Neural progenitor cell (in vitro differentiated cells): ENCODE measurements around the gene DNAI4. TPM values are rescaled to one million over a fixed set of nuclear protein-coding genes. Genes with fewer than 3 reads are reported as not detected.

ENCODE experiments used
- DNase-seq: peaks from one replicate; pipeline ENCODE4 v3.0.0-alpha.2; 2016; ENCODE audit warnings: low spot score
- H2AFZ ChIP-seq: fragments of 200-600 bp; sonication (generic); replicated peaks from 2 replicates; pipeline ENCODE4 v1.6.1; 2016; ENCODE audit warnings: antibody characterized with exemption
- H3F3A ChIP-seq: fragments of 200-600 bp; sonication (generic); 2 replicates; pipeline ENCODE4 v1.6.1; 2016; ENCODE audit warnings: antibody characterized with exemption, low read depth
- H3K27ac ChIP-seq: fragments of 200-600 bp; sonication (generic); 2 replicates; pipeline ENCODE4 v1.5.1; 2016; ENCODE audit warnings: mild to moderate bottlenecking
- H3K27me3 ChIP-seq: fragments of 200-600 bp; sonication (generic); 2 replicates; pipeline ENCODE4 v1.6.1; 2016; ENCODE audit warnings: mild to moderate bottlenecking, moderate library complexity
- H3K36me3 ChIP-seq: fragments of 200-600 bp; sonication (generic); 2 replicates; pipeline ENCODE4 v1.5.1; 2016
- H3K4me1 ChIP-seq: fragments of 200-600 bp; sonication (generic); 2 replicates; pipeline ENCODE4 v1.6.1; 2016; ENCODE audit warnings: mixed run types
- H3K4me2 ChIP-seq: fragments of 200-600 bp; sonication (generic); 2 replicates; pipeline ENCODE4 v1.6.1; 2016
- H3K4me3 ChIP-seq: fragments of 200-600 bp; sonication (generic); 2 replicates; pipeline ENCODE4 v1.5.1; 2016
- H3K79me2 ChIP-seq: fragments of 200-600 bp; sonication (generic); 2 replicates; pipeline ENCODE4 v1.6.1; 2016; ENCODE audit warnings: low read depth
- H3K9ac ChIP-seq: fragments of 200-600 bp; sonication (generic); 2 replicates; pipeline ENCODE4 v1.6.1; 2016
- H3K9me3 ChIP-seq: fragments of 200-600 bp; sonication (generic); 2 replicates; pipeline ENCODE4 v1.5.1; 2016; ENCODE audit warnings: low read depth
- H4K20me1 ChIP-seq: fragments of 200-600 bp; sonication (generic); 2 replicates; pipeline ENCODE4 v1.6.1; 2016; ENCODE audit warnings: low read depth
- H3K27ac Mint-ChIP-seq: 3 replicates; pipeline ENCODE4 v1.8.0; 2021; ENCODE audit warnings: mixed read lengths
- H3K27me3 Mint-ChIP-seq: 2 replicates; pipeline ENCODE4 v1.8.0; 2022; ENCODE audit warnings: low read depth, mild to moderate bottlenecking, inconsistent platforms, moderate library complexity, mixed read lengths; ENCODE audit not compliant: insufficient read depth
- H3K36me3 Mint-ChIP-seq: 3 replicates; pipeline ENCODE4 v1.8.0; 2021; ENCODE audit warnings: mixed read lengths
- H3K4me1 Mint-ChIP-seq: 3 replicates; pipeline ENCODE4 v1.8.0; 2021; ENCODE audit warnings: mixed read lengths
- H3K4me3 Mint-ChIP-seq: 3 replicates; pipeline ENCODE4 v1.8.0; 2021; ENCODE audit warnings: mild to moderate bottlenecking, moderate library complexity, mixed read lengths
- H3K9me3 Mint-ChIP-seq: 3 replicates; pipeline ENCODE4 v1.8.0; 2020; ENCODE audit warnings: mixed read lengths
- CTCF ChIP-seq: fragments of 200-600 bp; sonication (generic); IDR thresholded peaks from 2 replicates; pipeline ENCODE4 v1.5.1; 2017; ENCODE audit warnings: antibody characterized with exemption, mild to moderate bottlenecking
- EZH2 ChIP-seq: fragments of 200-600 bp; sonication (generic); IDR thresholded peaks from 2 replicates; pipeline ENCODE4 v1.6.1; 2017; ENCODE audit warnings: antibody characterized with exemption, mild to moderate bottlenecking, moderate library complexity
- EZH2phosphoT487 ChIP-seq: fragments of 200-600 bp; sonication (generic); IDR thresholded peaks from 2 replicates; pipeline ENCODE4 v1.6.1; 2017; ENCODE audit warnings: antibody characterized with exemption
- total RNA-seq: library from RNA; depleted of rRNA; stranded (reverse); fragments of >200 nt; gene quantifications from 2 replicates; pipeline ENCODE4 v1.2.3, GENCODE V29; 2015; ENCODE audit warnings: low replicate concordance

Gene DNAI4
- total RNA-seq, 1 donor from 2014 or later = 3.2 TPM

GRCh38 chr1:66778969-66779368 lies 145.7 kb downstream of the DNAI4 start:
- Histone ChIP-seq H3K9ac (no peak overlapping the region), H3F3A (no peaks in the 10 kb centered on the region), H2AFZ (no peak overlapping the region), H3K27me3 (no peaks in the 10 kb centered on the region), H3K4me3 (no peak overlapping the region), H4K20me1 (no peaks in the 10 kb centered on the region), H3K27ac (no peak overlapping the region), H3K79me2 (no peaks in the 10 kb centered on the region), H3K4me2 (no peak overlapping the region), H3K36me3 (no peaks in the 10 kb centered on the region), H3K4me1 (peaks cover under 1% of the 10 kb centered on the region), H3K9me3 (no peaks in the 10 kb centered on the region)
- H3K9me3 Mint-ChIP-seq = peaks cover 10% of the 10 kb centered on the region
- no peaks in the 10 kb centered on the region for H3K36me3 Mint-ChIP-seq
- peaks cover 4% of the 10 kb centered on the region for H3K4me1 Mint-ChIP-seq
- DNase-seq = no peak
- H3K4me3 Mint-ChIP-seq = no peak overlapping the region
- no peak for TF ChIP-seq CTCF
- no peak for TF ChIP-seq EZH2
- TF ChIP-seq EZH2phosphoT487 = no peak
- no peak overlapping the region for H3K27ac Mint-ChIP-seq
- peaks cover 4% of the 10 kb centered on the region for H3K27me3 Mint-ChIP-seq

- no peaks in the 10 kb centered on the region for H3K79me2 ChIP-seq
- no peak for DNase-seq
- TF ChIP-seq CTCF (no peak), EZH2 (no peak), EZH2phosphoT487 (no peak)
- Mint-ChIP-seq H3K4me1 (peaks cover 10% of the 10 kb centered on the region), H3K27me3 (peaks cover 4% of the 10 kb centered on the region), H3K36me3 (no peaks in the 10 kb centered on the region), H3K9me3 (peaks cover 10% of the 10 kb centered on the region), H3K27ac (no peak overlapping the region), H3K4me3 (no peak overlapping the region)
- no peaks in the 10 kb centered on the region for H3K9me3 ChIP-seq
- no peak overlapping the region for H2AFZ ChIP-seq
- H3K4me2 ChIP-seq = no peak overlapping the region
- H3K4me3 ChIP-seq = no peak overlapping the region
- H3F3A ChIP-seq = no peaks in the 10 kb centered on the region
- H3K27ac ChIP-seq = no peak overlapping the region
- no peaks in the 10 kb centered on the region for H3K27me3 ChIP-seq
- no peaks in the 10 kb centered on the region for H4K20me1 ChIP-seq
- H3K9ac ChIP-seq = no peak overlapping the region
- H3K36me3 ChIP-seq = no peaks in the 10 kb centered on the region
- peaks cover 7% of the 10 kb centered on the region for H3K4me1 ChIP-seq
Measured at GRCh38 chr1:66778266-66778665, 146.4 kb downstream of the DNAI4 start.

GRCh38 chr1:66777831-66778230 lies 146.8 kb downstream of the DNAI4 start:
- no peak overlapping the region for H3K27ac Mint-ChIP-seq
- Histone ChIP-seq H3K36me3 (no peaks in the 10 kb centered on the region), H3K79me2 (no peaks in the 10 kb centered on the region), H3K4me3 (no peak overlapping the region), H3K27ac (no peak overlapping the region), H3K9me3 (no peaks in the 10 kb centered on the region), H3K4me2 (no peak overlapping the region), H4K20me1 (no peaks in the 10 kb centered on the region), H3K4me1 (peaks cover 11% of the 10 kb centered on the region), H2AFZ (no peak overlapping the region), H3K27me3 (no peaks in the 10 kb centered on the region), H3F3A (no peaks in the 10 kb centered on the region), H3K9ac (no peak overlapping the region)
- no peaks in the 10 kb centered on the region for H3K36me3 Mint-ChIP-seq
- no peak for TF ChIP-seq EZH2
- no peak for TF ChIP-seq EZH2phosphoT487
- TF ChIP-seq CTCF = no peak
- H3K9me3 Mint-ChIP-seq = peaks cover 10% of the 10 kb centered on the region
- H3K4me3 Mint-ChIP-seq = no peak overlapping the region
- peaks cover 14% of the 10 kb centered on the region for H3K4me1 Mint-ChIP-seq
- H3K27me3 Mint-ChIP-seq = peaks cover 4% of the 10 kb centered on the region
- DNase-seq = no peak
